CD8-positive, alpha-beta memory T cell (primary cell): ENCODE data around the gene ALPL. TPM values are rescaled to one million over a fixed set of nuclear protein-coding genes. Genes with fewer than 3 reads are reported as not detected.

Experiments used
- CTCF ChIA-PET: fragments of 350-600 bp; sonication (Branson Sonifier 250); formaldehyde crosslinking; loops from one replicate; lab custom pipeline; 2021; ENCODE audit warnings: antibody characterized with exemption; lab: Charles Lee
- POLR2A ChIA-PET: fragments of 350-600 bp; sonication (Branson Sonifier 250); formaldehyde crosslinking; loops from one replicate; lab custom pipeline; 2021; ENCODE audit warnings: antibody characterized with exemption; lab: Charles Lee
- DNase-seq, 5 donors: peaks; one replicate each; pipeline versions ENCODE4 v3.0.0 to v3.0.0-alpha.2; 2020 to 2022; ENCODE audit warnings: mixed read lengths in 1 of 5
- H3K27ac ChIP-seq: one replicate; pipeline ENCODE4 v1.7.0; 2013; ENCODE audit warnings: low read depth, mild to moderate bottlenecking, low read length, moderate library complexity
- H3K27me3 ChIP-seq: 2 replicates; pipeline ENCODE4 v1.7.0; 2013; ENCODE audit warnings: low read length, mild to moderate bottlenecking; ENCODE audit not compliant: insufficient read depth, poor library complexity, severe bottlenecking
- H3K36me3 ChIP-seq: 2 replicates; pipeline ENCODE4 v1.7.0; 2013; ENCODE audit warnings: mild to moderate bottlenecking, low read length, moderate library complexity; ENCODE audit not compliant: insufficient read depth
- H3K4me1 ChIP-seq: 2 replicates; pipeline ENCODE4 v1.7.0; 2013; ENCODE audit warnings: mild to moderate bottlenecking, low read length, moderate library complexity; ENCODE audit not compliant: insufficient read depth
- H3K4me3 ChIP-seq: 2 replicates; pipeline ENCODE4 v1.7.0; 2013; ENCODE audit warnings: mild to moderate bottlenecking, low read length
- H3K9me3 ChIP-seq: 2 replicates; pipeline ENCODE4 v1.7.0; 2013; ENCODE audit warnings: mild to moderate bottlenecking, low read length
- H3K27ac Mint-ChIP-seq, 8 donors: one replicate each; pipeline ENCODE4 v1.8.0; 2020 to 2021; ENCODE audit warnings: mixed read lengths in 8 of 8, mild to moderate bottlenecking in 6 of 8, inconsistent platforms in 3 of 8, moderate library complexity in 3 of 8
- H3K27me3 Mint-ChIP-seq, 2 donors: one replicate each; pipeline ENCODE4 v1.8.0; 2020 to 2021; ENCODE audit warnings: mixed read lengths in 2 of 2, mild to moderate bottlenecking in 1 of 2, moderate library complexity in 1 of 2
- H3K36me3 Mint-ChIP-seq, 3 donors: one replicate each; pipeline ENCODE4 v1.8.0; 2020 to 2021; ENCODE audit warnings: mixed read lengths in 3 of 3, inconsistent platforms in 1 of 3, mild to moderate bottlenecking in 1 of 3
- H3K4me1 Mint-ChIP-seq, 3 donors: one replicate each; pipeline ENCODE4 v1.8.0; 2020 to 2021; ENCODE audit warnings: mixed read lengths in 3 of 3, inconsistent platforms in 1 of 3, mild to moderate bottlenecking in 1 of 3
- H3K4me3 Mint-ChIP-seq, 7 donors: one replicate each; pipeline ENCODE4 v1.8.0; 2020 to 2021; ENCODE audit warnings: mixed read lengths in 7 of 7, mild to moderate bottlenecking in 6 of 7, moderate library complexity in 4 of 7, inconsistent platforms in 2 of 7
- H3K9me3 Mint-ChIP-seq, 5 donors: one replicate each; pipeline ENCODE4 v1.8.0; 2020 to 2022; ENCODE audit warnings: mixed read lengths in 5 of 5, mild to moderate bottlenecking in 3 of 5, moderate library complexity in 2 of 5, inconsistent platforms in 1 of 5
- polyA plus RNA-seq: library from polyadenylated mRNA; unstranded; fragments of 300-500 nt; fragmentation: Illumina TruSeq; gene quantifications from one replicate; pipeline ENCODE4 v1.2.3, GENCODE V29; 2021
- total RNA-seq, 2 experiments: library from RNA; stranded (reverse); gene quantifications; one replicate each; pipeline ENCODE4 v1.2.3, GENCODE V29; 2021

Gene ALPL
- total and polyA plus RNA-seq, 3 experiments from 2014 or later: not detected

GRCh38 chr1:21599402-21599801, 90.2 kb downstream of the ALPL start:
- H3K4me1 ChIP-seq: no peaks in the 10 kb centered on the region
- no peaks in the 10 kb centered on the region for H3K27me3 ChIP-seq
- POLR2A ChIA-PET: no interaction called here
- no peaks in the 10 kb centered on the region for H3K9me3 ChIP-seq
- Mint-ChIP-seq H3K27me3 (peaks cover 9 to 22% of the 10 kb centered on the region in 2 donors), H3K4me1 (no peaks in the 10 kb centered on the region), H3K9me3 (no peaks in the 10 kb centered on the region), H3K4me3 (no peak overlapping the region), H3K36me3 (no peaks in the 10 kb centered on the region), H3K27ac (no peak overlapping the region)
- CTCF ChIA-PET: no interaction called here
- no peak overlapping the region for H3K27ac ChIP-seq
- no peaks in the 10 kb centered on the region for H3K36me3 ChIP-seq
- DNase-seq: no peak
- H3K4me3 ChIP-seq: no peak overlapping the region

- no peak for DNase-seq
- Histone ChIP-seq H3K36me3 (no peaks in the 10 kb centered on the region), H3K27ac (no peak overlapping the region), H3K4me3 (no peak overlapping the region), H3K9me3 (no peaks in the 10 kb centered on the region), H3K27me3 (no peaks in the 10 kb centered on the region), H3K4me1 (no peaks in the 10 kb centered on the region)
- H3K4me1 Mint-ChIP-seq: no peaks in the 10 kb centered on the region
- no peaks in the 10 kb centered on the region for H3K36me3 Mint-ChIP-seq
- CTCF ChIA-PET: no interaction called here
- peaks cover 9 to 21% of the 10 kb centered on the region in 2 donors for H3K27me3 Mint-ChIP-seq
- H3K4me3 Mint-ChIP-seq: no peak overlapping the region
- H3K9me3 Mint-ChIP-seq: no peaks in the 10 kb centered on the region
- POLR2A ChIA-PET: no interaction called here
- H3K27ac Mint-ChIP-seq: no peak overlapping the region
These were observed 92.2 kb downstream of the ALPL start for GRCh38 chr1:21601278-21602048.

GRCh38 chr1:21603177-21604138, 94.2 kb downstream of the ALPL start:
- no peaks in the 10 kb centered on the region for H3K36me3 ChIP-seq
- H3K27me3 Mint-ChIP-seq: peaks cover 12 to 26% of the 10 kb centered on the region in 2 donors
- H3K27me3 ChIP-seq: no peaks in the 10 kb centered on the region
- ChIA-PET CTCF (no interaction called here), POLR2A (no interaction called here)
- no peak overlapping the region for H3K27ac ChIP-seq
- H3K9me3 Mint-ChIP-seq: no peaks in the 10 kb centered on the region
- H3K27ac Mint-ChIP-seq: no peak overlapping the region
- DNase-seq: no peak
- no peak overlapping the region for H3K4me3 ChIP-seq
- no peaks in the 10 kb centered on the region for H3K36me3 Mint-ChIP-seq
- H3K4me3 Mint-ChIP-seq: no peak overlapping the region
- no peaks in the 10 kb centered on the region for H3K4me1 ChIP-seq
- H3K9me3 ChIP-seq: no peaks in the 10 kb centered on the region
- H3K4me1 Mint-ChIP-seq: peaks cover 10 to 12% (median 10%) of the 10 kb centered on the region in 3 donors

- H3K27ac Mint-ChIP-seq: no peak overlapping the region
- H3K27me3 Mint-ChIP-seq: peaks cover 14 to 25% of the 10 kb centered on the region in 2 donors
- H3K9me3 Mint-ChIP-seq: peaks cover 0 to 2% (median 0%) of the 10 kb centered on the region in 5 donors
- no peak overlapping the region for H3K27ac ChIP-seq
- peaks cover 10 to 15% (median 10%) of the 10 kb centered on the region in 3 donors for H3K4me1 Mint-ChIP-seq
- H3K9me3 ChIP-seq: no peaks in the 10 kb centered on the region
- no peaks in the 10 kb centered on the region for H3K36me3 Mint-ChIP-seq
- H3K4me3 ChIP-seq: no peak overlapping the region
- no peaks in the 10 kb centered on the region for H3K4me1 ChIP-seq
- POLR2A ChIA-PET: no interaction called here
- CTCF ChIA-PET: no interaction called here
- no peaks in the 10 kb centered on the region for H3K27me3 ChIP-seq
- DNase-seq: no peak
- H3K4me3 Mint-ChIP-seq: no peak overlapping the region
- no peaks in the 10 kb centered on the region for H3K36me3 ChIP-seq
These were observed 95.2 kb downstream of the ALPL start for GRCh38 chr1:21604208-21604957.

GRCh38 chr1:21605012-21605715, 95.9 kb downstream of the ALPL start:
- no peak overlapping the region for H3K4me3 ChIP-seq
- no peak for DNase-seq
- Mint-ChIP-seq H3K27me3 (peaks cover 16 to 19% of the 10 kb centered on the region in 2 donors), H3K9me3 (peaks cover 0 to 2% (median 0%) of the 10 kb centered on the region in 5 donors), H3K27ac (no peak overlapping the region), H3K36me3 (no peaks in the 10 kb centered on the region), H3K4me3 (no peak overlapping the region), H3K4me1 (peaks cover 10 to 15% (median 10%) of the 10 kb centered on the region in 3 donors)
- no peaks in the 10 kb centered on the region for H3K27me3 ChIP-seq
- H3K27ac ChIP-seq: no peak overlapping the region
- ChIA-PET POLR2A (no interaction called here), CTCF (no interaction called here)
- H3K9me3 ChIP-seq: no peaks in the 10 kb centered on the region
- H3K36me3 ChIP-seq: no peaks in the 10 kb centered on the region
- no peaks in the 10 kb centered on the region for H3K4me1 ChIP-seq

GRCh38 chr1:21605964-21606705, 96.9 kb downstream of the ALPL start:
- H3K27me3 ChIP-seq: no peaks in the 10 kb centered on the region
- DNase-seq: no peak
- no peak overlapping the region for H3K27ac Mint-ChIP-seq
- H3K27ac ChIP-seq: no peak overlapping the region
- H3K9me3 Mint-ChIP-seq: peaks cover 0 to 2% (median 0%) of the 10 kb centered on the region in 5 donors
- H3K9me3 ChIP-seq: no peaks in the 10 kb centered on the region
- ChIA-PET CTCF (no interaction called here), POLR2A (no interaction called here)
- no peak overlapping the region for H3K4me3 Mint-ChIP-seq
- H3K36me3 Mint-ChIP-seq: no peaks in the 10 kb centered on the region
- H3K4me1 Mint-ChIP-seq: peaks cover 10 to 15% (median 10%) of the 10 kb centered on the region in 3 donors
- no peak overlapping the region for H3K4me3 ChIP-seq
- no peaks in the 10 kb centered on the region for H3K4me1 ChIP-seq
- H3K36me3 ChIP-seq: no peaks in the 10 kb centered on the region
- H3K27me3 Mint-ChIP-seq: peaks cover 15 to 16% of the 10 kb centered on the region in 2 donors
